HUES64 (cell line): ENCODE results near the gene MKI67.

ENCODE experiments used
- H3K27ac ChIP-seq: 2 replicates; pipeline ENCODE4 v1.7.0; 2013; ENCODE audit warnings: low read depth, low read length, inconsistent platforms
- H3K27me3 ChIP-seq: 2 replicates; pipeline ENCODE4 v1.6.1; 2013; ENCODE audit warnings: mild to moderate bottlenecking, low read length; ENCODE audit not compliant: insufficient read depth
- H3K36me3 ChIP-seq: 2 replicates; pipeline ENCODE4 v1.6.1; 2013; ENCODE audit warnings: mild to moderate bottlenecking, low read length; ENCODE audit not compliant: insufficient read depth
- H3K4me1 ChIP-seq: 2 replicates; pipeline ENCODE4 v1.6.1; 2013; ENCODE audit warnings: mild to moderate bottlenecking, low read length, moderate library complexity; ENCODE audit not compliant: insufficient read depth
- H3K4me3 ChIP-seq: 2 replicates; pipeline ENCODE4 v1.5.1; 2013; ENCODE audit warnings: mild to moderate bottlenecking, low read length, moderate library complexity
- H3K9ac ChIP-seq: 2 replicates; pipeline ENCODE4 v1.6.1; 2013; ENCODE audit warnings: mild to moderate bottlenecking, low read depth, low read length
- H3K9me3 ChIP-seq: 2 replicates; pipeline ENCODE4 v1.6.1; 2013; ENCODE audit warnings: low read depth, low read length; ENCODE audit not compliant: insufficient read depth
- WGBS: fragments of 150-250, 120-280 bp; methylation state at CpG from one replicate; pipeline ENCODE4 v1.1.7; 2013; ENCODE audit warnings: missing lambda C conversion rate; 5-methylcytosine and 5-hydroxymethylcytosine counted together

Gene MKI67

DNA sequence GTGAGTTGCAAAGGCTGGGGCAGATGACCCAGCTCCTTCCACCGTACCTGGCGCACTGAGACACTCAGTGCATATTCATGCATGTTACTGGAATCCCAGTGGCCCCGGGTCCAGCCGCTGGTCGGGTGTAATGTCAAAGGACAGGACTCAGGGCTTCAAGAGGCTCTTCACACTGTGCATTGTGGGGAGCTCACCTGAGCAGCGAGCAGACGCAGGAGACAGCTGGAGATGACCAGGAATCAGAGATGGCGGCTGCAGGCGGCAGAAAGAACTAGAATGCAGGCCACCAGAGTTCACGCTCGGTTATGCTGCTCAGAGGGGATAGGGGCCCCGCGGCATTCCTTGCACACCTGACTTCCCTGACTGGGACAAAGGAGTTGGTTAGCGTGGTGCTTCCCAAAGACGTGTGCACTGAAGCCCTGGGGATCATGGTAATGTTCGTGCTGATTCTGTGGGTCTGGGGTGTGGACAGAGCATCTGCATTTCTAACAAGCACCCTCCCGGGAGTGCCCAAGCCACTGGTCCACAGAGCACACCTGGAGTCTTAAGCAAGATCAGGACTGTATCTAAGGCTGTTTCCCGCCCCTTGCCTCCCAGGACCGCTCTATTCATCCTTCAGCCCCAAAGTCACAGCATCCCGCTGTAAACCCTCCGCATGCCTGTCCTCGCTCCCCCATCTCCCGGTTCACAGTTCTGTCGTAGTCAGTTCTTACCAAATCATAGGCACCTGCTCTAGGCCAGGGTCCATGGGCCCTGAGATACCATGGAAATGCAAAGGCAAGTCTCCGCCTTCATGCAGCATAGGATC, 71.0 kb downstream of the MKI67 start:
- Histone ChIP-seq H3K9me3 (no peaks in the 10 kb centered on the region), H3K27ac (no peak overlapping the region), H3K4me1 (no peaks in the 10 kb centered on the region), H3K36me3 (no peaks in the 10 kb centered on the region), H3K27me3 (no peaks in the 10 kb centered on the region), H3K4me3 (no peak overlapping the region), H3K9ac (no peak overlapping the region)
- WGBS: 94% methylated on average over 25 of the region's 25 CpGs

DNA sequence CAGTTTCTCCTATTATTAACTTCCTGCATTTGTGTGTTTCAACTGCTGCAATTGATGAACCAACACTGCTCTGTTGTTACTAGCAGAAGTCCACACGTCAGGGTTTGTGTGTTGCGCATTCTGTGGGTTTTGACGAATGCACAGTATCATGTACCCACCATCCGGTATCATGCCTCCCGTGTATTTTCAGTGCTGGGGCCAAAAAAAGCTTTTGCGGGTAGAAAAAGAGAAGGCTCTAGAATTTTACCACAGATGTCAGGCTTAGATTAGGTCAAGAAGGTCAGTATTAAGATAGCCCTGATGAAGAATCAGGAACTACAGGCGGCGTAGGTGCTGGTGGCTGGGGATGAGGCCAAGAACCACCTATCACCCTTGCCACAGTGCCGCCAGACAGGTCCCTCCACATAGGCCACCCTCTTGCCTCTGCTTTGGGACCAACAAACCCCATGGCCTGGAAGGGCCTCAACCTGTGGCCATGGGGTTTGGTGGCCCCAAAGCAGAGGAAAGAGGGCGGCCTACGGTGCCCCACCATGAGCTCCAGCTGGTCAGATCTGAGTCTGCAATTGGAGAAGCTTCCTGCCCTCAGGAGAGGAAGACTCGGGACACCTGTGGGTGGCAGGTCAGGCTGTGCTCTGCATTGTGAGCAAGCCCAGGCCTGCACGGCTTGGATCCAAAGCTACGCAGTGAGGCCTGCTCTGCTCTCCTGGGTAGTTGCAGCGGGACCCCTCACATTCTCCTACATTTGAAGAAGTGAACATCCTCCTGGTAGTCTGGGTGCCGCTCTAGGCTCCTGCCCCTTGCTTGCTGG, 71.9 kb downstream of the MKI67 start:
- Histone ChIP-seq H3K36me3 (no peaks in the 10 kb centered on the region), H3K4me3 (no peak overlapping the region), H3K4me1 (no peaks in the 10 kb centered on the region), H3K9me3 (no peaks in the 10 kb centered on the region), H3K27me3 (no peaks in the 10 kb centered on the region), H3K9ac (no peak overlapping the region), H3K27ac (no peak overlapping the region)
- WGBS: 97% methylated on average over 16 of the region's 16 CpGs

DNA sequence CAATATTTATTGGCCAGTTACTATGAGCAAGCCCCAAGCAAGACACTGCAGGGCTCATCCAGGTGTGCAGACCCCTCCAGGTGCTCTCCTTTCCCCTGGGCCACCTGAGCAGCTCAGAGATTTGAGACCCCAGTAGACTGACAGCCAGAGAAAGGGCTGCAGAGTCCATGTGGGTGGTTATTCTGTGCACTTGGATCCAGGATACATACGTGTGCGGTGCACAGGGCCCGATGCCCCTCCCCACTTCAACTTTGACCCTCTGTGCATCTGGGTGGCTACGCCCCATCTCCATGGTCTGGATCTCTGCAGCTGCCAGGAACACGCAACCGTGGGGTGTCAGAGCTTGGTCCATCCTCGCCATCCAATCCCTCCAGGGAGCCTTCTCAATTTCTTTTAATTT, 72.9 kb downstream of the MKI67 start:
- Histone ChIP-seq H3K27ac (no peak overlapping the region), H3K4me1 (no peaks in the 10 kb centered on the region), H3K4me3 (no peak overlapping the region), H3K36me3 (no peaks in the 10 kb centered on the region), H3K9ac (no peak overlapping the region), H3K9me3 (no peaks in the 10 kb centered on the region), H3K27me3 (no peaks in the 10 kb centered on the region)
- WGBS: 95% methylated on average over 7 of the region's 7 CpGs

DNA sequence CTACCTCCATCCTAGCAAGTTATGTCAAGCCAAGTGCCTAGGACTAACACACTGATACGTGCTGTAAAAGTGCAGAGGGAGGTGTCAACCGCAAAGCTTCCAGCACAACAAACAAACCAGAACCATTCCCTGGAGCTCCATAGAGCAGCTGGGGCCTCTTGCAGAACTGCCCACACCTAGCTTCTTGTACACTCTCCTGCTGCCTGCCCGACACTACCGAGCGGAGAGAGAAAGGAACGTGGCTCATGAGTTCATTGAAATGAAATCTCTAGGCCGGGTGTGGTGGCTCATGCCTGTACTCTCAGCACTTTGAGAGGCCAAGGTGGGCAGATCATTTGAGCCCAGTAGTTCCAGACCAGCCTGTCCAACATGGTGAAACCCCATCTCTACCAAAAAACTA, 73.5 kb downstream of the MKI67 start:
- Histone ChIP-seq H3K27ac (no peak overlapping the region), H3K27me3 (no peaks in the 10 kb centered on the region), H3K4me3 (no peak overlapping the region), H3K4me1 (0 out of 2 replicates have a peak, but pooled peaks cover under 1% of the 10 kb centered on the region), H3K9ac (no peak overlapping the region), H3K9me3 (no peaks in the 10 kb centered on the region), H3K36me3 (no peaks in the 10 kb centered on the region)
- WGBS: 97% methylated on average over 7 of the region's 7 CpGs

DNA sequence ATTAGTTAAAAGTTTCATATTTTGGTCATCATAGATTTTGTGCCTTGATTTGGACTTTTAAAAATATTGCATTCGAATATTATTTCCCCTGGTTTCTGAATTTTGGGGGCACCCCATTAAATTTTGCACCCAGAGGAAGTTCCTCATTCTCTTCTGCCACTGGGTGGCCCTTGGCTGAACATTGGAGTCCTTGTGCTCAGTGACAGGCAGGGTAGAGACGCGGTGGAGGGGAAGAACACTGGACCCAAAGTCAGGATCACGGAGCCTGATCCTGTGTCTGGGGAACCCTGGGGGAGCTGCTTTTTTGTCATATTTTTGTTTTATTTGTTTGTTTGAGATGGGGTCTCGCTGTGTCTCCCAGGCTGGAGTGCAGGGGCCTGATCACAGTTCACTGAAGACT, 74.7 kb downstream of the MKI67 start:
- H3K4me1 ChIP-seq: 0 out of 2 replicates have a peak, but pooled peaks cover 3% of the 10 kb centered on the region
- H3K36me3 ChIP-seq: no peaks in the 10 kb centered on the region
- no peak overlapping the region for H3K27ac ChIP-seq
- H3K4me3 ChIP-seq: no peak overlapping the region
- WGBS: 96% methylated on average over 5 of the region's 5 CpGs
- H3K9ac ChIP-seq: no peak overlapping the region
- no peaks in the 10 kb centered on the region for H3K9me3 ChIP-seq
- no peaks in the 10 kb centered on the region for H3K27me3 ChIP-seq

DNA sequence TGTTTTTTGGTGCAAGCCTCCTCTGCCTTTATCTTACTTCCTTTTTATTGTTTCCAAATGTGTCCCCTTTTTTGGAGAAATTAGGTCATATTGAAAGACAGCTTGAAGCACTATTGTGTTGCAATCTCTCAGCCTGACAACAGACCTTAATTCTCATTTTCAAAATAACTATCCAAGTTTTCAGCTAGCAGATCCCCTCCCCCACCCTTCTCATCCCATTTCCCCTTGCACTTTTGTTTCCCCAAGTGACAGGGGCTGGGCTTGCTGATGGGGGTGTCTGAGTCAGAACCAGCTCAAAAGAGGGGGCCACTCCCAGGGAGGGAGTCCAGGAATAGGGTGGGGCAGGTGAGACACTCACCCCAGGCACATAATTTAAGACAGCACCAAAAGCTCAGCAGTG, 75.3 kb downstream of the MKI67 start:
- Histone ChIP-seq H3K36me3 (no peaks in the 10 kb centered on the region), H3K27ac (no peak overlapping the region), H3K4me3 (no peak overlapping the region), H3K9me3 (no peaks in the 10 kb centered on the region), H3K27me3 (no peaks in the 10 kb centered on the region), H3K9ac (no peak overlapping the region), H3K4me1 (0 out of 2 replicates have a peak, but pooled peaks cover 3% of the 10 kb centered on the region)

DNA sequence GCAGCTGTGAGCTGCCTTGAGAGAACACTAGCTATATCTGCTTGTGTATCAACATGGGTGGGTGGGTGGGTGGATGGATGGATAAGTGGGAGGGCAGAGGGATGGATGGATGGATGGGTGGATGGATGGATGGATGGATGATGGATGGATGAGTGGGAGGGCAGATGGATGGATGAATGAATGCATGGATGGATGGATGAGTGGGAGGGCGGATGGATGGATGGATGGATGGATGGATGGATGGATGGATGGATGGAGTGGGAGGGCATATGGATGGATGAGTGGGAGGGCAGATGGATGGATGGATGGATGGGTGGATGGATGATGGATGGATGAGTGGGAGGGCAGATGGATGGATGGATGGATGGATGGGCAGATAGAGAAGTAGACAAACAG, 76.1 kb downstream of the MKI67 start:
- 60% methylated on average over 1 of the region's 1 CpG for WGBS
- H3K27me3 ChIP-seq: no peaks in the 10 kb centered on the region
- H3K9ac ChIP-seq: no peak overlapping the region
- H3K4me3 ChIP-seq: no peak overlapping the region
- H3K4me1 ChIP-seq: 0 out of 2 replicates have a peak, but pooled peaks cover 3% of the 10 kb centered on the region
- H3K9me3 ChIP-seq: no peaks in the 10 kb centered on the region
- no peak overlapping the region for H3K27ac ChIP-seq
- H3K36me3 ChIP-seq: no peaks in the 10 kb centered on the region

DNA sequence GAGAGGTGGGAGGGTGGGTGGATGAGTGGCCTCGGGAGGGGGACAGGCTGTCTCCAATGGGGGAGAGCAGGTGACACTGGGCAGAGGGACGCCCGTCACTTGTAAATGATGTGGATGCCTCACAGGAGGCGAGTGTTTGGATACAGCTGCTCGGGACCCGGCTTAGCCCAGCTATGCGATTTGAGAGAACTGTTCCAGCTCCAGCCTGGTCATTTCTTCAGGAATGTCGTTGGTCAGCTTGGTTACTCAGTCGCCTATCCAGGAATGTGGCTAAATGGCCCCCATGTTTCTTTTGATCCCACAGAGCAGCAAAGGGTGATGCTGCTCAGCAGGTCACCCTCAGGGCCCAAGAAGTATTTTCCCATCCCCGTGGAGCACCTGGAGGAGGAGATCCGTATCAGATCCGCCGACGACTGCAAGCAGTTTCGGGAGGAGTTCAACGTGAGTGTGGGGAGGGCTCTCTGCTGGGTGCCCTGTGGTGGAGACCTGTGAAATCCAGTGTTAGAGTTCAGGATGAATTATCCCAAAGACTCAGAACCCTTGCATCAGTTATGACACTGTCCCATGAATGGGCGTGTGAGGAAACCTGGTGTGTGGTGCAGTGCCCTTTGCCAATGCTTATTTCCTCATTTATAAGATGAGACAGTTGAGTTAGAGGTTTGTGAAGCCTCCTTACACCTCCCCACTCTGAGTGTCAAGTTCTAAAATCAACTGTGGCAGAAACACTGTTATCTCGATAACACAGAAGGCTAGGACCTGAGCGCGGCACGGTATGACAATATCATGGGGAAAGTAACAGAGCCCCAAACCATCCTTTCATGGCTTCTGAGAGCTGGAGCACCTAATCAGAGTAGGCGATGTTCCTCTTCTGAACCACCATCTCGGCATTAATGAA, 76.8 kb downstream of the MKI67 start:
- no peaks in the 10 kb centered on the region for H3K9me3 ChIP-seq
- no peak overlapping the region for H3K9ac ChIP-seq
- no peak overlapping the region for H3K4me3 ChIP-seq
- 88% methylated on average over 22 of the region's 23 CpGs for WGBS
- H3K4me1 ChIP-seq: 0 out of 2 replicates have a peak, but pooled peaks cover 3% of the 10 kb centered on the region
- H3K27me3 ChIP-seq: no peaks in the 10 kb centered on the region
- H3K36me3 ChIP-seq: no peaks in the 10 kb centered on the region
- H3K27ac ChIP-seq: no peak overlapping the region

DNA sequence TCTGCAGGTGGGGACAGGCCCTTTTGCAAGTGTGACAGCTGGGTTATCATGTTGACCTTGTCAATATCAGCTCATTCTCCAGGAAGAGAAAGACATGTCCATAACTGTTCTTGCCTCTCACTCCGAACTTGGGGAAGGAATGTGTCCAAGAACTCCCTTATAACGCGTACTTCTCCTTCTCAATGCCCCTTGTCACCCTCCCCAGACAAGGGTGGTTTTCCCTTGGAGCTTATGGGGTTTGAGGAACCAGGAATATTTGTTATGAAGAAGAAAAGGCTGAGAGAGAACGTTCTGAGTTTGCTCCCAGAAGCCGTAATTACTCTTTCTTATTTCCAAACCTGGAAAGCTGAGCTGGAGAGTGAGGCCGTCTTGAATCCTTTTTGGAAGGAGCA, 77.4 kb downstream of the MKI67 start:
- Histone ChIP-seq H3K9ac (no peak overlapping the region), H3K4me1 (0 out of 2 replicates have a peak, but pooled peaks cover 3% of the 10 kb centered on the region), H3K27ac (no peak overlapping the region), H3K9me3 (no peaks in the 10 kb centered on the region), H3K36me3 (no peaks in the 10 kb centered on the region), H3K4me3 (no peak overlapping the region), H3K27me3 (no peaks in the 10 kb centered on the region; the same call in 1 of the 2 replicates)
- 93% methylated on average over 4 of the region's 6 CpGs for WGBS

DNA sequence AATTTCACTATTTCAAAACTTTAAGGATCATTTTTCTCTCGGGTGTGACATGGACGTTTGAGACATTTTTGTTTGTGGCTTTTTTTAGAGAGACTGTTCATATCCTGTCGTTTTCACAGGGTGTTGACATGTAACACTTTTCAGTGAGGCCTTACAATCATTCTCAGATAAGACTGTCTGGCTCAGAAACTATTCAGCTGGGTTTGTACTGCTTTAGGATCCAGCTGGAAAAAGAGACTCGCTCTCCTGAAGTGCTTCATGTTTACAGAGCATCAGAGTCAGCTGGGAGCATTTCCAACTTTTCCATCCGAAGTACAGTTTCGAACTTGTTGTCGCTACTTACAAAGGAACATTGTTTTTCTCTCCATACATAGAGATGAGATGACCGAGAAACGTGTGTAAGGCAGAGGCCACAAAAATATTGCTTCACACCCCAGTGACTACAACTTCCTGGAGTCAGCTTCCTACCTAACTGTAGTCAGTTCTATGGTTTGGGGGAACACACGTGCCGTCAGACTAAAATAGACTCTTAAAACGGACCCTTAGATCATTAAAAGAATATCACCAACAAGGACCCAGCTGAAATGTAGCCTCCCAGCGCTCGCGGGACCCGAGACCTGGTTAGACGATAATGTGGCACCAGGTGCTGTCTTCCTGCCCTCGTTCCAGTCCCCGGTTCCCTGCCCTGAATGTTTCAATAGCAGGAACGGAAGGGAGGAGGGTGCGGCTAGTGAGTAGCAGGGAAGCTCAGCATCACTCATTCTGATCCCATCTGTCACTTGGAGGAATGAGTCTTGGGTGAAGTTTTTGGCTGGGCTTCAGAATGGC, 78.0 kb downstream of the MKI67 start:
- Histone ChIP-seq H3K27ac (no peak overlapping the region), H3K9me3 (no peaks in the 10 kb centered on the region), H3K4me3 (no peak overlapping the region), H3K9ac (no peak overlapping the region), H3K36me3 (no peaks in the 10 kb centered on the region), H3K27me3 (no peaks in the 10 kb centered on the region; the same call in 1 of the 2 replicates), H3K4me1 (0 out of 2 replicates have a peak, but pooled peaks cover 3% of the 10 kb centered on the region)
- WGBS: 92% methylated on average over 21 of the region's 21 CpGs
